Activated CD4-positive, CD25-positive, alpha-beta regulatory T cell treated with anti-CD3 and anti-CD28 coated beads, Interleukin-2, amount 50 U/mL, for 72 hours (primary cell): Measurements from ENCODE around the gene ESYT3.

Experiments
- DNase-seq: peaks from one replicate; pipeline ENCODE4 v3.0.0; 2021

Gene ESYT3, protein sequence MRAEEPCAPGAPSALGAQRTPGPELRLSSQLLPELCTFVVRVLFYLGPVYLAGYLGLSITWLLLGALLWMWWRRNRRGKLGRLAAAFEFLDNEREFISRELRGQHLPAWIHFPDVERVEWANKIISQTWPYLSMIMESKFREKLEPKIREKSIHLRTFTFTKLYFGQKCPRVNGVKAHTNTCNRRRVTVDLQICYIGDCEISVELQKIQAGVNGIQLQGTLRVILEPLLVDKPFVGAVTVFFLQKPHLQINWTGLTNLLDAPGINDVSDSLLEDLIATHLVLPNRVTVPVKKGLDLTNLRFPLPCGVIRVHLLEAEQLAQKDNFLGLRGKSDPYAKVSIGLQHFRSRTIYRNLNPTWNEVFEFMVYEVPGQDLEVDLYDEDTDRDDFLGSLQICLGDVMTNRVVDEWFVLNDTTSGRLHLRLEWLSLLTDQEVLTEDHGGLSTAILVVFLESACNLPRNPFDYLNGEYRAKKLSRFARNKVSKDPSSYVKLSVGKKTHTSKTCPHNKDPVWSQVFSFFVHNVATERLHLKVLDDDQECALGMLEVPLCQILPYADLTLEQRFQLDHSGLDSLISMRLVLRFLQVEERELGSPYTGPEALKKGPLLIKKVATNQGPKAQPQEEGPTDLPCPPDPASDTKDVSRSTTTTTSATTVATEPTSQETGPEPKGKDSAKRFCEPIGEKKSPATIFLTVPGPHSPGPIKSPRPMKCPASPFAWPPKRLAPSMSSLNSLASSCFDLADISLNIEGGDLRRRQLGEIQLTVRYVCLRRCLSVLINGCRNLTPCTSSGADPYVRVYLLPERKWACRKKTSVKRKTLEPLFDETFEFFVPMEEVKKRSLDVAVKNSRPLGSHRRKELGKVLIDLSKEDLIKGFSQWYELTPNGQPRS

DNA sequence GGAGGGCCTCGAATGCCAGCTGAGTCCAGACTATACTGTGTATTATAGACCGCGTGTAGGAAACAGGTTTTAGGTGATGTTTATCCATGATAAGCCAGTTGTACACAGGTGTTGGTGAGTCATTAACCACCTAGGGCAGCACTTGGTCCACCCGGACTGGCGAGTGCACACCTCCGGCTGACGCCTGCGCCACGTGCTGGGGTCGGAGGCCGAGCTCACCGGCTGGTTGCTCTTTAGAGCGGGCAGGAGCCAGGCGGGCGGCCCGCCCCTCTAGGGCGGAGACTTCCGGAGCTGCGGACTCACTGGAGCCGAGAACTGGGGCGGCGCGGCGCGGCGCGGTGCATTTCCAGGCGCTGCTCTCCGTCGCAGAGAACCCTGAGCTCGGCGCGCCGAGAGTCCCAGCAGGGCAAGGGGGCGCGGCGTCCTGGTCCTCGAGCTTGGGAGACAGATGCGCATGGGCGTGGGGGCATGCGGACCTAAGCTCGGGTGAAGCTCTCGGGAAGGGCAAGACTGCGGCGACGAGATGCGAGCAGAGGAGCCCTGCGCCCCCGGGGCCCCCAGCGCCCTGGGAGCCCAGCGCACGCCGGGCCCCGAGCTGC, at the start of gene ESYT3:
Gene ESYT3 (plus strand): TSS at position 341 of the 599 bp plus-strand sequence. CDS start 183 bp downstream, at position 524.
- peak; percentile 48 for DNase-seq

DNA sequence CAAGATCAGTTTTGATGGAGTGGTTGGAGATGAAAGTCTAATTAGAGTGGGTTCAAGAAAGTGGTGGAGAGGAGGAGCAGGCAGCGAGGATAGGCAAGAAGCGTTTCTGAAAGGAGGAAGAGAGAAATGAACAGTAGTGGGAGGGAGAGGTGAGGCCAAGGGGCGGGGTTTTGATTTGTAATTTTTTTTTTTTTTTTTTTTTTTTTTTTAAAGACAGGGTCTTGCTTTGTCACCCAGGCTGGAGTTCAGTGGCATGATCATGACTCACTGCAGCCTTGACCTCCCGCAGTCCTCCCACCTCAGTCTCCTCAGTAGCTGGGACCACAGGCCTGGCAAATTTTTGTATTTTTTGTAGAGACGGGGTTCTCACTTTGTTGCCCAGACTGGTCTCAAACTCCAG, 49.4 kb upstream of the ESYT3 start:
- no peak for DNase-seq

DNA sequence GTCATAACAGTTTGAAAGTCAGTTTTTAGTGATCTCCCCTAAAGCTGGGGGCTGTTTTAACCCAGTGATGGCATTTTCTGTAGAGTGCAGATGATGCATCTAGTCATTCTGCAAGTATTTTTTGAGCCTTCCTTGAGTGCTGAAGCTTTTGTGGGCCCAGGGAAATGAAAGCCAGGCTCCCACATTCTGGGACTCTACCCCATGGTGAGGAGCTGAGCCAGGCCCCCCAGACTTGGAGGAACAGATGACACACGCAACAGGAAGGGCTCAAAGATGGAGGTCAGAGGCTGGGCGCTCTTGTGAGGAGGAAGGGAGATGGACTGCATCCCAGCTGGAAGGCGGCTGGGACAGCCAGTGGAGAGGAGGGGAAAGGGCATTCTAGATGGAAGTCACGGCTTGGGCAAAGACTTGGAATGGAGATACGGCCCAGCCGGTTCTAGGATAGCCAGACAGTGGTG, 45.2 kb upstream of the ESYT3 start:
- DNase-seq = no peak

DNA sequence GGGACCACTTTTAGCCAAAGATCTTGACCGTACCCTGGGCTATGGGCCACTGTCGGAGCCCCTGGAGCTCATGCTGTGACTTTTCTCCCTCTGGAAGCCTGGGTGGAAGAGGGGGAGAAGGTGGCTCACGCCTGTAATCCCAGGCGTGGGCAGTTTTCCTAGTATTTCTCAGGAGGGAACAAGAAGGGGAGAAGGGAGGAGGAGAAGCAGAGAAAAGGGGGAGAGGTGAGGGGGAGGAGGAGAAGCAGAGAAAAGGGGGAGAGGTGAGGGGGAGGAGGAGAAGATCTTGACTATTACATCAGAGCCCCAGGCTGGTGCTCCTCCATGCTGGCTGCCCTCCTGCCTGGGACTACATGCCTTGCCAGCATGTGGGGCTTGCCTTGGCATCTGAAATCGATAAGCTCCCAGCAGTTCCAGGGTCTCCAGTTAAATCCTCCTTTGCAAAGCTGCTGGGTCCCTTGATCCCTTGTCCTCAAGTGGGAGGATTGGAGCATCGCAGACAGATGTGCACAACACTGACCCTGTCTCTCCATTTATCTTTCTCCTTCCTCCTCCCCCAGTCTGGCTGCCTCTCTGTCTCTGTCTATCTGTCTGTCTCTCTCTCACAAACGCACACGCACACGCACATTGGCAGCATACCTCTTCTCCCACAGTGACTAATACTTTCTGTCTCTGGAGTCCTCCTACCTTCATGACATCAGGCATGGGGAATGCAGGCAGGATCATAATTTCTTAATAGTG, 44.4 kb upstream of the ESYT3 start:
- DNase-seq = no peak

DNA sequence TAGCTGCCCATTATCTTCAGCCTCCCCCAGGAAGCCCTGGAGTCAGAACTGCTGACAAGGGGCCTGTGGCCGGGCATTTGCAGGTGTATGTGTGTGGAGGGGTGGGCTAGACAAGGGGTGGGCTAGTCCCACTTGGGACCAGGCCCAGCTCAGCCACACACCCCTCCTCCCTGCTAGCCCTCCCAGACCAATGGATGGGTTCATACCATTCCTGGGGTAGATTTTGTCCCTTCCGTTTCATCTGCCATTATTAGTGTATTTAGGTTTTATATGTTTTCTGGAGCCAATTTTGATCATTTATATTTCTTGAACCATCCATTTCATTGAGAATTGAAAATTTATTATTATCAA, 43.9 kb upstream of the ESYT3 start:
- DNase-seq = no peak

DNA sequence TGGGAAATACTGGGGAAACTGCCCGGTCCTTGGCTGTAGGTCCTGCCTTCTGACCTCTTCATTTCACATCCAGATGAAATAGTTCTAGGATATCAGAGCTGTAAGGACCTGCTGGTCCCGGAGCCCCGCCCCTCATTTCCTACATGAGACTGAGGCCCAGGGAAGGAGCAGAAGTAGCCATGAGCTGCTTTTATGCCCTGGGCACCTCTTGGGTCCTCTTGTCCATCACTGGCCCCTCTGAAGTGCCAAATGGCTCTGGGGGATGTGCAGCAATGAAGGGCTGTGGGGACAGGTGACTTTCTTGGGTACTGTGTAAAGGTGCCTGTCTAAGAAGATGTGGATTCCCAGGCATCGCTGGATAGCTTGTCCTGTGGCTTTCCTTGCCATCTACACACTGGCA, 40.3 kb upstream of the ESYT3 start:
- no peak for DNase-seq

DNA sequence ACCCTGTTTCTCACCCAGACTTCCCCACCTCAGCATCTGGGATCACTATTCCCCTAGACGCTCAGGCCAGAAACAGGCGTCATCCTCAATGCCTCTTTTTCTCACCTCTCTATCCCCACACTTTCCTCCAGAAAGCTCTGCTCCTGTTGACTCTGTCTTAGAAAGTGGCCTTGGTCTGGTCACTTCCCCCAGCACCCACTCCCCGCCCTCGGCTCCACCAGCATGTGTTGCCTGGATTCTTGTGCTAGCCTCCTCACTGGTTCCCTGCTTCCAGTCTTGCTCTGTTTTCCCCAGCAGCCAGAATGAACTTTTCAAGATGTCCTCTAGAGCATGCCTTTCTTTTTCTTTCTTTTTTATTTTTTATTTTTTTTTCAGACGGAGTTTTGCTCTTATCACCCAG, 39.7 kb upstream of the ESYT3 start:
- DNase-seq = no peak

DNA sequence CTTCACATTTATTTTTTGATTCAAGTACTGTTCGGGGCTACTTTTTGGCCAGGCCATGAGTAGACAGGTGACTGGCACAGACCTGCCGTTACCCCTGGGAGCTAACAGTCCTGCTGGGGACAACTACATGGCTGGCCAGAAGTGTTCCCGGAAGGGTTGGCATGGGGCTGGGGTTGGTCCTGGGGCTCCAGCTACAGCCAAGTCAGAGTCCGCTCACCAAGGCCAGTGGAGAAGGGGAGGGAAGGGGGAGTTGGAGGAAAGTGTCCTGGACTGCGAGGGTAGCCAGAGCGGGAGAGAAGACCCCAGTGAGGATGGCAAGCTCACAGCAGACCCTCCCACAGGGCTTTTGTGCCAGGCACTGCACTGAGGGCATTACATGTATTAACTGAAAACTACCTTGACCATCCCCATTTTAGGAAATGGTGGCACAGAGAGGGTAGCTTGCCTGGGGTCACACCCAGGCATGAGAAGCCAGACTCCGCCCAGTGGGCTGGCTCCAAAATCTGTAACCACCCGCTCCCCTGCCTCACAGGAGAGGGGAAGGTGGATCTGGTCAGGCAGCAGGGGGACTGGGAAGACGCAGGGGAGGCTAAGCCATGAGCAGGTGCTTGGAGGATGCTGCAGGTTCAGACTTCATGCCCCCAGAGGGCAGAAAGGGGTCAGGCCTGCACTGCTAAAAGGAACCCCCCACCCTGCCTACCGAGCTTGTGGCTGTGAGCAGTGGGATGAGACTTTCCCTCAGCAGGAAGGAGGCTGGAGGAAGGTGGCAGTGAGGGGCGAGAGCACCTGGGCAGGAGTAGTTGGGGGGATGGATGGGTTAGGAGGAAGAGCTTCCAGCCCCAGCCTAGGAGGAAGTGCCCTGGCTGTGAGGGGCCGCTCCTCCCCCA, 38.3 kb upstream of the ESYT3 start:
- DNase-seq = no peak

DNA sequence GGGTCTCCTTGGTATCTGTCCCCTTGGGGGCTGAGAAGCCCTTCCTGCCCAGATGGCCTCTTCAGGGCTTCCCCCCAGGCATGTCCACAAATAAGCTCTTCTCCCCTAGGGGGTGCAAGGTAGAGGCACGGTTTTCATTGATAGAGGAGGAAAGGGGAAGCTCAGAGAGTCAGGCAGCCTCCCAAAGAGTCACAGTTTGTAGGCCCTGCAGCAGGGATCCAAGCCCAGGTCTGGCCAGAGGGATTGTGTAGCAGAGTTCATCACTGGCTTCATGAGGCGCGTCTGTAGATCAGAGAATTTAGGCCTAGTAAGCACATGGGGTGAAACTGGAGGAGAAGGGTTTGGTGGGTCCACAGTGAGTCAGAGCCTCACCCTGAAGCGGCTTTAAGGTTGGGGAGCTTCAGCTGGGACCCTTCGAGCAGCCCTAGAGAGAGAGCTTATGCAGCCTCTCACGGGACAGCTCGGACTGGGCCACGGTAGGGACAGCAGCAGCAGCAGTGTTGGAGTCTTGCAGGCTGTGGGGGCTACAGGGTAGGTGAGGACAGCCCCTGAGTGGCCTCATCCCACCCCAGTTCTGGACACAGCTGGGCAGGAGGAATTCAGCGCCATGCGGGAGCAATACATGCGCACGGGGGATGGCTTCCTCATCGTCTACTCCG, 37.5 kb upstream of the ESYT3 start:
- no peak for DNase-seq

DNA sequence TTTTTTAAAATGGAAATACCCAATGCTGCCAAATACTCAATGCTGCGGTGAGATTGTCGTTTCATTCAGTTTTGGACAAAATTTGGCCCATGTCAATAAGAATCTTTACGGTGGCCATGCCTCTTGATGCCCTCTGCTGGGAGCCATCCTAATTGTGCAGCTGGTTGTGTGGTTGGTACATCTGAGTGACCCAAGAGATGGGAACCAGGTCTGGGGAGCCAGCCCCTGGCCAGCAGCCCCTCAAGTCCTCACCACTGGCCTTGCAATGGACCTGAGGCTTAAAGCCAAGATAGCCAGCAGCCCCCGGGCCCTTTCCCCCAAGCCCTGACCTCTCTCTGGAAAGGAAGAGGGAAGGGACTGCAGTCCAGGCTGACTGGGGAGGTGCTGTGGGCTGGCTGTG, 36.4 kb upstream of the ESYT3 start:
- no peak for DNase-seq

DNA sequence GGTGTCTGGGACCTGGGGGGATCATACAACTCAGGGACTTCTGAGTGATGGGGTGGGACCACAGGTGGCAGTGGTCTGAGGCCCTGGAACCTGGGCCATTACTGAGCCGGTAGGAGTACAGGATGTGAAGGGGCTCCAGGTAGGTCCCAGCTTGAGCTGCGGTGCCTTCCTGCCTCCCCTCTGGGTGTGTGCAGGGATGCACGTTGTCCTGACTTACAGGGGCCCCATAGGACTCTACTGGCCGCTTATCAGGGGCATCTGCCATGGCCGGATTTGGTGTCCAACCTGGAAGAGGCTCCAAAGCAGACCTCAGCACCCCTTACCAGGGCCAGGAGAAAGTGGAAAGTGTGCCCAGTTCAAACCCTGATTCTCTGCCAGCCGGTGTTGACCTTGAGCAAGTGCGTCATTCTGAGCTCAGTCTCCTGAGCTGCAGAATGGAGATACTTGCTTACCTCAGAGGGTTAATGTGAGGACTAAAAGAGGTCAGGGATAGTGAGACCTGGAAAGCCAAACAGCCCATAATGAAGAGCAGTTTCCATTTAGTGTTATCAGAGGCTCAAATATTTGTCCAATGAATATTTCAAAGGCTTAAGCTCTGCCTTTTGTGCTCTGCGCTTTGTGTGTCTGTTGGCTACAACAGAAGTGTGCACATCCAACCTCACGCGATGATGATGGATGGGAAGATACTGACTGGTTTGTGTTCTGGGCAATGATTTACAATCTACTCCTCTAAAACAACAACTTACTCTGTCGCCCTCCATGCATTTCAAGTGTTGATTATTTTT, 35.4 kb upstream of the ESYT3 start:
- DNase-seq = no peak

DNA sequence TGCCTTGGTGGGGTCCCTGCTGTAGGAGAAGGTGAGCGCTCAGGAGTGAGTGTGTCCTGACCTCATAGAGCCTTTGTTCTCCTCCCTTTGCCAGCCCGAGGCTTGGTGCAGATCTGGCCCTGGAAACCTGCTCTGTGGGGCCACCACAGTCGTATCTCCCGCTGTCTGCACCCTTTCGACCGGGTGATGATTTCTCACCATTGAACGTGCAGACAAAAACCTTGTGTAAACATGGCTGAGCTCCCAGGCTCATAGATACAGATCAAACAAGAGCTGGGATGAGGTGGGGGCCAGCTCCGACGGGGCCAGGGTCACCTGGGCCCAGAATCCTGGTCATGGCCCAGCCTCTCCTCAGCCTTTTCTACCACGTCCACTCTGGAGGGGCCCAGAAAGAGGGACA, 34.6 kb upstream of the ESYT3 start:
- DNase-seq = no peak

DNA sequence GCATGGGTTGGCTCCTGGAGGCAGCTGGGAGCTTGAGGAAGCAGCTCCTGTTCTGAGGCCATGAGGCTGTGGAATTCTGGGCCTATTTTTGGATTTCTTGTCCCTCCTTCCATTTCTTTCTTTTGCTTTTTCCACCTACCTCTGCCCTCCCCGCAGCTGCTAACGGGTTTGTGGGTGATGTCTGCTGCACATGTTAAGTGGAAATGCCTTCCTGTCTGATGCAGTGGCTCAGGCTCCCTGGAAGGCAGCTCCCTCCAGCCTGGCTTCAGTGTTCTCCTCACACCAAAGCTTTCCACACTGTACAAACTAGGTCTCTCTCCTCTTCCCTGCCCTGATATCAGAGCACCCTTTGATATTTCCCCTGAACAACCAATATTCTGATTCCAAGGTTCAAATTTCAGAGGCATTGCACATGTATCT, 33.8 kb upstream of the ESYT3 start:
- DNase-seq = no peak

DNA sequence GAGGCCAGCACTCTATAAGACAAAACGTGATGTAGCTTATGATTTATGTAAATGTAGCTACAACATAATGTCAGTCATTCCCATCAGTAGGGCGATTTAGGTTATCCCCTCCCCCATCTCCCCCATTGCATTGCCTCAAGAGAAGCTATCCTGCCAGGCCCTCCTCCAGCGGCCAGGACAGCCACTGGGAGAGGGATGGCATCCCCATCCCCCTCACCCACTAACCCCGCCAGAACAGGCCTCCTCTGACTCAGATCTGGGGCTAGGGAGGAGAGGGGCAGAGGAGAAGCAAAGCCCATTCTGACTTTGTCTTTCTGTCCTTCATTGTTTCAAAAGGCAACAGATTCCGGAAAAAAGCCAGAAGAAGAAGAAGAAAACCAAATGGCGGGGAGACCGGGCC, 32.6 kb upstream of the ESYT3 start:
- no peak for DNase-seq

DNA sequence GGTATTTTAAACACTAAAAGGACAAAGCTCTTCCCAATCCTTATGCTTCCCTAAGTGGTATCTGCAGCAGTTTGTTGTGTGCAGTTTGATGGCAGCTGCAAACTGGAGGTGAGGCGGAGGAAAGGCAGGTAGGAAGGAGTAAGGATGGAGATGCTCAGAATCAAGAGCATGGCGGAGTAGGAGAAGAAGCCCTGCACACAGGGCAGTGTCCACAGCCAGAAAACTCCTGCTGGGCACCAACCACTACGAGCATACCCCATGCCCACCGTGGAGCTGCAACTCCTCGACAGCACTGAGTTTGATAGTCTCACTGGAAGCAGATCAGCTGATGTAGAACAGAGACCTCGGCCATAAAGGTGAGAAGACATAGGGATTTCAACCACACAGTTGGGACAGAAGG, 30.3 kb upstream of the ESYT3 start:
- no peak for DNase-seq

DNA sequence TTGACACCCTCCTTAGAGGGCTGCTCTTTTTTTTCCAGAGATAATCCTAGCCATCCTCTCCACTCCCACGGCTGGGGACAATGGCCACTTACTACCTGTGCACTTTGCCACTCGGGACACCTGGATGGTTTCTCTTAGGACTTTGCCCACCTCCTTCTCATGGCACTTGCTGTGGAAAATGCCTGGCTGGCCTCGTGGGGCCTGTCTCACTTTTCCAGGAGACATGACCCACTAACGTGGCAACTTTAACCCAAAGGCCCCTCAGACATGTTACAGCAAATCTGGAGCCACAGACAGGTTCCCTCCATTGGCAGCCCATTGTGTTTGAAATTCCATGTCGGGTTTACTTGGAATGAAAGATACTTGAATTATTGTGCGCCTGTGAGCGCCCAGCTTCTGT, 29.4 kb upstream of the ESYT3 start:
- no peak for DNase-seq

DNA sequence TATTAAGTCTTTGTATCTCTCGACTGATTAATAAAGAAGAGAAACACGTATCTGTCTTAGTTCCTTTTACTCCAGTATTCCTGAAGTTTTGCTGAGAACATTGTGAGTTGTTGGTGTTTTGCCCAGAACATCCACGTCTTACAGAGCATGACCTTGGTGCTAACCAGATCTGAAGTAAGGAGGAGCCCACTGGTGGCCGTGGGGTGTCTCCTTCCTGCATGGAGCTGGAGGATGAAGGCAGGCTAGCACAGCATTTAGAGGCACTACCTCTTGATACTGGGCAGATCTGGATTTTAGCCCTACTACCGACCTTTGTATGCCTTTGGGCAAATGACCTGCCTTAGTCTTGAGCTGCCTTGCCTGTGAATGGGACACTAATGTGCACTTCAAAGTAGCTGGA, 28.9 kb upstream of the ESYT3 start:
- DNase-seq = no peak

DNA sequence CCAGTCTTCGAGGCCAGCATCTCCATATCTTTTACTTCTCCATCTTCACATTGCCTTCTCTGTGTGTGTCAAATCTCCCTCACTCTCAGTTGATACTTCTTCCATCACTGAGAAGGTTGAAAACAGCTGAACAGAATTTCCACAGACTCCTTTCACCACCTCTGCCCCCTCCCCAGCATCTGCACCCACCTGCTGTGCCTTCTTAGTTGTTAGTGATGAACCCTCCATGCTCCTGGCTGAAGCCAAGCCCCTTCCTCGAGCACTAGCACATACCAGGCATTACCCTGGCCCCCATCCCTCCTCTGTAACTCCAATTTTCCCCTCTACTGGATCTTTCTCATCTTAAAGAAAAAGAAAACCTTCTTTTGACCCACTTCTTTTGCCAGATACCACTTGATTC, 27.8 kb upstream of the ESYT3 start:
- DNase-seq = no peak

DNA sequence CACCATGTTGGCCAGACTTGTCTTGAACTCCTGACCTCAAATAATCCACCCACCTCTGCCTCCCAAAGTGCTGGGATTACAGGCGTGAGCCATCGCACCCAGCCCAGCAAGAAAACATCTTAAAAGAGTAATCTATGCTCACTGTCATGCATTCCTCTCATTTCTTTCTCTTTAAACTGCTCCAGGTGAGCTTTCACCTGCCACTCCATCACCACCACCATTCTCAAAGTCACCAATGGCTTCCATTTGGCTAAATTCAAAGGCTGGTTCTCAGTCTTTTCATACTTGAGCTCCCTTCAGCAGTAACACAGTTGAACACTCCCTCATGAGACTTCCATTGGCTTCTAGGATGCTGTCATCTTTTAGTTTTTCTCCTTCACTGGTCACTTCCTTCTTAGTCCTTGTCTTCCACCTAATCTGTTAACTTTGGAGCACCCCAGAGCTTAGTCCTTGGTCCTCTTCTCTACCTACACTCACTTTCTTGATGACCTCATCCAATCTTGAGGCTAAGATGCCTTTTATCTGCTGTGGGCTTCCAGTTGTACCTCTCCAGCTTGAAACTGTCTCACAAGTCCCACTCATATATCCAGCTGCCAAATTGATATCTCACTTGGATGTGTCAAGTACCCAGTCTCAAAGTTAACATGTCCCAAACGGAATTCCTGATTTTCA, 27.0 kb upstream of the ESYT3 start:
- DNase-seq = no peak
